Spleen (tissue), 11 donors: ENCODE data around the gene ITPR1. TPM values are rescaled to one million over a fixed set of nuclear protein-coding genes. Genes with fewer than 3 reads are reported as not detected.

ENCODE experiments used
- DNase-seq: peaks from one replicate; pipeline ENCODE4 v3.0.0-alpha.2; 2020
- H3K27ac ChIP-seq, 8 donors: fragments of 200-600 bp; sonication (generic) in 7 of 8; 1 replicate in 4 of 8; 2 replicates in 4 of 8; pipeline versions ENCODE4 v1.5.0 to v1.8.0; 2016 to 2021; ENCODE audit warnings: inconsistent platforms in 4 of 8, mild to moderate bottlenecking in 4 of 8, moderate library complexity in 1 of 8
- H3K27me3 ChIP-seq, 7 donors: fragments of 200-600 bp; sonication (generic) in 6 of 7; replicated peaks in 1 of 7; 1 replicate in 4 of 7; 2 replicates in 3 of 7; pipeline versions ENCODE4 v1.5.0 to v1.8.0; 2016 to 2021; ENCODE audit warnings: inconsistent platforms in 3 of 7, mild to moderate bottlenecking in 1 of 7
- H3K36me3 ChIP-seq, 6 donors: fragments of 200-600 bp; sonication (generic) in 5 of 6; 1 replicate in 4 of 6; 2 replicates in 2 of 6; pipeline versions ENCODE4 v1.5.0 to v1.8.0; 2016 to 2021; ENCODE audit warnings: inconsistent platforms in 2 of 6
- H3K4me1 ChIP-seq, 6 donors: fragments of 200-600 bp; sonication (generic) in 5 of 6; 1 replicate in 3 of 6; 2 replicates in 3 of 6; pipeline versions ENCODE4 v1.5.0 to v1.8.0; 2016 to 2021; ENCODE audit warnings: inconsistent platforms in 3 of 6
- H3K4me3 ChIP-seq, 8 donors: fragments of 200-600 bp; sonication (generic) in 7 of 8; 1 replicate in 4 of 8; 2 replicates in 4 of 8; pipeline versions ENCODE4 v1.5.0 to v1.8.0; 2016 to 2021; ENCODE audit warnings: inconsistent platforms in 4 of 8, mild to moderate bottlenecking in 4 of 8, moderate library complexity in 2 of 8
- H3K9me3 ChIP-seq, 8 donors: fragments of 200-600 bp; sonication (generic) in 7 of 8; 1 replicate in 4 of 8; 2 replicates in 4 of 8; pipeline versions ENCODE4 v1.5.0 to v1.8.0; 2016 to 2021; ENCODE audit warnings: inconsistent platforms in 4 of 8
- POLR2A ChIP-seq, 3 donors: fragments of 450-650 bp; IDR thresholded peaks; one replicate each; pipeline ENCODE4 v1.5.1; 2017; ENCODE audit warnings: antibody characterized with exemption in 3 of 3, mild to moderate bottlenecking in 1 of 3
- POLR2AphosphoS5 ChIP-seq, 3 donors: sonication (generic); formaldehyde crosslinking; IDR thresholded peaks; one replicate each; pipeline ENCODE4 v1.5.1; 2017; ENCODE audit warnings: antibody characterized with exemption in 3 of 3
- WGBS, 5 donors: extraction: QIAGEN DNeasy Blood & Tissue Kit in 3 of 5; methylation state at CpG; one replicate each; pipeline versions ENCODE4 v1.1.5 to v1.1.7; 2013 to 2018; 5-methylcytosine and 5-hydroxymethylcytosine counted together
- intact Hi-C: fragments of 100-400 bp; cut with DNase I; formaldehyde crosslinking; loops from one replicate; pipeline ENCODE4 v1.15.0; 2023; ENCODE audit warnings: low total_unique reads
- polyA plus RNA-seq, 3 donors: library from polyadenylated mRNA; stranded (reverse); fragments of 200-250 nt; gene quantifications; one replicate each; pipeline ENCODE4 v1.2.1, GENCODE V29; 2013
- total RNA-seq, 7 donors: library from RNA; depleted of rRNA in 3 of 7; stranded (reverse); fragments of >200 nt in 3 of 7; fragmentation: NEBNext Ultra II Directional in 4 of 7; extraction: Animal tissue kit (Norgen Biotek cat#: 25700) in 4 of 7; gene quantifications; one replicate each; pipeline versions ENCODE4 v1.1.0 to v1.2.1, GENCODE V29; 2016 to 2021
- TF ChIP-seq, protein P1 (sequence below), 11 experiments: fragments of 200-600 bp in 7 of 11; fragments of 450-650 bp in 4 of 11; sonication (generic) in 4 of 11; IDR thresholded peaks in 8 of 11; conservative IDR thresholded peaks in 3 of 11; 1 replicate in 7 of 11; 2 replicates in 4 of 11; pipeline versions ENCODE4 v1.4.0 to v1.8.0; 2016 to 2021; ENCODE audit warnings: antibody characterized with exemption in 11 of 11, inconsistent platforms in 4 of 11, mild to moderate bottlenecking in 1 of 11
- donor health status: healthy with polysubstance abuse.
- donor health status: DM: no; HTN: no; CAD: no; lungs with moderate emphysema.
- donor health status: DM: no; HTN: no; CAD: no.
- donor health status: Bipolar disorder and iron deficiency.
- donor health status: healthy.
- donor health status: DM: no; HTN: no; CAD: no.
- donor health status: DM: yes; HTN: yes; CAD: no.

The ITPR1 gene
- total and polyA plus RNA-seq, 10 donors = 17.5 to 194 (median 129) TPM

DNA sequence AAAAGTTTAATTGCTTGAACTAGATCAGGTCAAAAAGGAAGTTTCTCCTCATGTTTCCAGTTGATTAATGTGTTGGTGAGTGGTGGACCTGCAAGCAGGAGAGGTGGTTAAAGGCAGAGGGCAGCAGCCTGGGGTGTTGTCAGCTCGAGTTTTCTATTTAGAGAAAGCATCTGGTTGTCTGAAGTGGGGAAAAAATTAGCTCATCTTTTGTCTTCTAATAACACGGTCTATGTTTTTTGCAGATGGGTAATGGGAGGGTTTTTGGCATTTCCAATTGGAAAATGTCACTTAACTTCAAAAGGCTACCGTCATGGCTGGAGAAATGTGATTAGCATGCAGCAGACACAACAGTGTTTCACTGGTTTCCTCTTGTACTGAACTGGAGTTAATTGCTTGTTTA is 122.6 kb downstream of the ITPR1 start:
- peaks cover 0 to under 1% (median 0%) of the 10 kb centered on the region in 6 donors for H3K36me3 ChIP-seq
- WGBS, 5 donors = 46 to 72% (median 63%) methylated on average over 3 of the region's 3 CpGs
- no peak for TF ChIP-seq POLR2A (IDR thresholded peaks at IDR 0.05)
- TF ChIP-seq, protein P1, sequence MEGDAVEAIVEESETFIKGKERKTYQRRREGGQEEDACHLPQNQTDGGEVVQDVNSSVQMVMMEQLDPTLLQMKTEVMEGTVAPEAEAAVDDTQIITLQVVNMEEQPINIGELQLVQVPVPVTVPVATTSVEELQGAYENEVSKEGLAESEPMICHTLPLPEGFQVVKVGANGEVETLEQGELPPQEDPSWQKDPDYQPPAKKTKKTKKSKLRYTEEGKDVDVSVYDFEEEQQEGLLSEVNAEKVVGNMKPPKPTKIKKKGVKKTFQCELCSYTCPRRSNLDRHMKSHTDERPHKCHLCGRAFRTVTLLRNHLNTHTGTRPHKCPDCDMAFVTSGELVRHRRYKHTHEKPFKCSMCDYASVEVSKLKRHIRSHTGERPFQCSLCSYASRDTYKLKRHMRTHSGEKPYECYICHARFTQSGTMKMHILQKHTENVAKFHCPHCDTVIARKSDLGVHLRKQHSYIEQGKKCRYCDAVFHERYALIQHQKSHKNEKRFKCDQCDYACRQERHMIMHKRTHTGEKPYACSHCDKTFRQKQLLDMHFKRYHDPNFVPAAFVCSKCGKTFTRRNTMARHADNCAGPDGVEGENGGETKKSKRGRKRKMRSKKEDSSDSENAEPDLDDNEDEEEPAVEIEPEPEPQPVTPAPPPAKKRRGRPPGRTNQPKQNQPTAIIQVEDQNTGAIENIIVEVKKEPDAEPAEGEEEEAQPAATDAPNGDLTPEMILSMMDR (IDR thresholded peaks at IDR 0.05 in 8 of 11, conservative IDR thresholded peaks at IDR 0.05 in 3 of 11) = no peak
- TF ChIP-seq POLR2AphosphoS5 (IDR thresholded peaks at IDR 0.05) = no peak
- DNase-seq = no peak
- H3K27ac ChIP-seq = no peak overlapping the region
- H3K27me3 ChIP-seq = no peaks in the 10 kb centered on the region
- peaks cover 0 to 2% (median 0%) of the 10 kb centered on the region in 8 donors for H3K9me3 ChIP-seq
- H3K4me3 ChIP-seq = no peak overlapping the region
- intact Hi-C loops = no loop called here
- peaks cover 0 to 19% (median 3%) of the 10 kb centered on the region in 6 donors for H3K4me1 ChIP-seq

DNA sequence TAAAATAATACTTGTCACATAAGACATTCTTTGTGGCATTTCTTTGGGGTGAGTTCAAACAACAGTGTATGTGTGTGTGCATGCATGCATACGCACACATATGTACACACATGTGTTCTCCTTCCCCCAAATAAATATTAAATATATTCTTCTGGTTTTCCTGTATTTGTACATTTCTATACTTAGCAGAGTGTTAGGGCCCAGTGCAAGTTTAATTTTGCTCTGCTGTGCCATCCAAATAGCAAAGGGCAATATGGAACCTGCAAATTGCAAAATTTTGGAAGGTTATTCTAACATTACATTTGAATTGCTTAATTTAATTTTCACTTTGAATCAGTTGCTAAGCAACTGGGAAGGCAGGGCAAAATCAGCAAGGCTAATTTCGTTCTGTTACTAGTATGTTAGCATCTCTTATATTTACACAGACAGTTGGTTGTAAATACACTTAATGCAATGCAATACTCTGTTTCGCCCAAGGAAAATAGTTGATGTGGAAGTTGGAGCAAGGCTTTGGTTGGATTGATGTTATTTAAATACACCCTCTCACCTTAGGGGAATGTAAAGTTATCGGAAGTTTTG is 130.4 kb downstream of the ITPR1 start:
- Histone ChIP-seq H3K4me1 (peaks cover 0 to 4% (median 0%) of the 10 kb centered on the region in 6 donors), H3K36me3 (peaks cover 0 to 23% (median 2%) of the 10 kb centered on the region in 6 donors), H3K27me3 (no peaks in the 10 kb centered on the region), H3K4me3 (no peak overlapping the region), H3K27ac (no peak overlapping the region), H3K9me3 (peaks cover 0 to 9% (median 2%) of the 10 kb centered on the region in 8 donors)
- WGBS, 5 donors = 85 to 97% (median 88%) methylated on average over 4 of the region's 4 CpGs
- TF ChIP-seq POLR2A (IDR thresholded peaks at IDR 0.05) (no peak), POLR2AphosphoS5 (IDR thresholded peaks at IDR 0.05) (no peak)
- TF ChIP-seq, protein P1 (IDR thresholded peaks at IDR 0.05 in 8 of 11, conservative IDR thresholded peaks at IDR 0.05 in 3 of 11) = no peak
- intact Hi-C loops = no loop called here
- no peak for DNase-seq

DNA sequence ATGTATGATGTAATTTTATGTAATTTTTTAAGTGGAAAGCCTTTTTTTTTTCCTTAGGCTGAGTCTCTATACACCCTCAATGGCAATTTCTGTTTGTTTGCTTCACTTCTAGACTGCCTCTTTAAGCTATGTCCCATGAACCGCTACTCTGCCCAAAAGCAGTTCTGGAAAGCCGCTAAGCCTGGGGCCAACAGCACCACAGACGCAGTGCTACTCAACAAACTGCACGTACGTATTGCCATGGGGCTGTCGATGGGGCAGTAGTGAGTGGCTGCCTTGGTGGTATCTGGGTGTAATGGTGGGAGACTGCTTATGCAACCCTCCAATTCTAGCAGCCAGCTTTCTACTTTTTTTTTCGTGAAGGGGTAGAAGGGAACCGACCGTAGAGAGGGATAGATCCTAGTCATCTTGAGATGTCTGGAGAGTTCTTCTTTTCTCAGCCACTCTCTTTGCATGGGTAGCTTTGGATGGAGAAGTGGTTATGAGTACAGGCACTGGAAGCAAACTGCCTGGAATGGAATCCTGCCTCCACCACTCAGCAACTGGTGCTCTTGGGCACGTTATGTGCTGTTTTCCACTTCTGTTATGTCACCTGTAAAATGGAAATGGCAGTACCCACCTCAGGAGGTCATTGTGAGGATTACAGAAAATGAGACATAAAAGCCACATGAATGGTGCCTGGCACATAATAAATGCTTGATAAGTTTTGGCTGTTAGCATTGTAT is 134.7 kb downstream of the ITPR1 start:
- Histone ChIP-seq H3K27me3 (no peaks in the 10 kb centered on the region), H3K36me3 (peaks cover 0 to 37% (median 6%) of the 10 kb centered on the region in 6 donors), H3K9me3 (no peaks in the 10 kb centered on the region), H3K27ac (no peak overlapping the region), H3K4me1 (peaks cover 0 to 9% (median 0%) of the 10 kb centered on the region in 6 donors), H3K4me3 (no peak overlapping the region)
- DNase-seq = no peak
- intact Hi-C loops = no loop called here
- 89 to 93% (median 91%) methylated on average over 10 of the region's 10 CpGs for WGBS, 5 donors
- TF ChIP-seq POLR2A (IDR thresholded peaks at IDR 0.05) = no peak
- TF ChIP-seq, protein P1 (IDR thresholded peaks at IDR 0.05 in 8 of 11, conservative IDR thresholded peaks at IDR 0.05 in 3 of 11) = no peak
- no peak for TF ChIP-seq POLR2AphosphoS5 (IDR thresholded peaks at IDR 0.05)
